GM19328 (cell line): ENCODE measurements around the gene PGBD1.

Source experiments
- ATAC-seq: cut with Tn5 transposase; IDR thresholded peaks from one replicate; pipeline ENCODE4 v1.9.1; 2021; ENCODE audit warnings: mild to moderate bottlenecking, moderate library complexity; ENCODE audit not compliant: unreplicated experiment

The PGBD1 gene

GRCh38 chr6:28281288-28282064 is at the start of gene PGBD1:
TSS of gene PGBD1 (plus strand) at chr6:28281572. CDS start at chr6:28283814, 2,242 bp downstream.
- peak; percentile 94 for ATAC-seq

GRCh38 chr6:28232785-28233184 is 48.6 kb upstream of the PGBD1 start:
- no peak for ATAC-seq

GRCh38 chr6:28235912-28236452 is 45.4 kb upstream of the PGBD1 start:
- ATAC-seq, result no peak

GRCh38 chr6:28239636-28240035 is 41.7 kb upstream of the PGBD1 start:
- ATAC-seq, result no peak

DNA sequence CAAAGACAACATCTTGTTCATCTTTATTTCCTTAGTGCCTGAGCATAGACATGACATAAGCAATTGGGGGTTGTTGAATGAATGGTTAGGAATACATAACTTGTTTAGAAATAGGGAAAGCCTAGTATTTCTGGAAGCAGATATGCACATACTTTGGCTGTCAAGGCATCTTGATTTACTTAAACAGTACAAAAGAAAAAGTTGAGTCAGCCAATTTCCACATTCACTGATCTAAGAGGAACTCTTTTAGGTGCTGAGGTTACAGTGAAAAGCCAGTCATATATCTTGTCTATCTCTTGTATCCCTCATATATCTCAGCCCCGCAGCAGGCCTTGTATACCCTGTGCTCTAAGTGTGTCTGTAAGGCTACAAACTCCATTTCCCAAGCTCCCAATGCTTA is 40.9 kb upstream of the PGBD1 start:
- no peak for ATAC-seq

DNA sequence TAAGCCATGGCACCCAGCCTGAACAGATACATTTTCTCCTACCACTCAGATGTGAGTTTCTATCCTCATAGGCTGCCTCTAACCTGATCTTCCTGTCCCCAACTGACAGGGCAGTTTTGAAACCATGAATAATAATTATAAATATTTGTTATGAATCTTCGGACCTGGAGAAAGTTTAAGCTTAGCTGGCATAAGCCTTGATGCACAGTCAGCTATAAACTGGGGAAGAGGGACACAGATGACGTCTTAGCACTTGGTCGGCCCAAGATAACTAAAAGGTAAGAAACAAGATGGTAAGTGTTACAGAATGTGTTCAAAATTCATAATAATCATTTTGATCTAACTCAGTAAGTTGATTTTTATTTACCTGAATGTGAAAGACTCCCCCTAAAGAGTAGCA is 37.4 kb upstream of the PGBD1 start:
- ATAC-seq, result no peak

- no peak for ATAC-seq
Observed at GRCh38 chr6:28245206-28245941, 36.0 kb upstream of the PGBD1 start.

DNA sequence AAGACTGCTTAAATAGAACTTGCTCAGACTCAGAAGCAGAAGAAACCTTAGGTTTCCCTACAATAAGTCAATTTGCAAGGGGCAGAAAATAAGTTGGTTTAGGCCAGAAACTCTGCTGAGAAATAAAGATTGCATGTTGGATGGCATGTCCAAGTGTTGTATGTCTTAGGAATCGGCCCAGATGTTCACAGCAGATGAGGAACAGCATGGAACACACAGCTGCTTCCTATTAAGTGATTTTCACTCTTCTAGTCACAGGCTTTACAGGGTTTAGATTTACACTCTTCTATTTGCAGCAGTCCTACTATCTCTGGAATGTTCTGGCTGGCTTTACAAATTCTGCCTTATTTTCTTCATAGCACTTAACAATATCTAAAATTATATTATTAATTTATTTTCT is 32.5 kb upstream of the PGBD1 start:
- ATAC-seq, result no peak

DNA sequence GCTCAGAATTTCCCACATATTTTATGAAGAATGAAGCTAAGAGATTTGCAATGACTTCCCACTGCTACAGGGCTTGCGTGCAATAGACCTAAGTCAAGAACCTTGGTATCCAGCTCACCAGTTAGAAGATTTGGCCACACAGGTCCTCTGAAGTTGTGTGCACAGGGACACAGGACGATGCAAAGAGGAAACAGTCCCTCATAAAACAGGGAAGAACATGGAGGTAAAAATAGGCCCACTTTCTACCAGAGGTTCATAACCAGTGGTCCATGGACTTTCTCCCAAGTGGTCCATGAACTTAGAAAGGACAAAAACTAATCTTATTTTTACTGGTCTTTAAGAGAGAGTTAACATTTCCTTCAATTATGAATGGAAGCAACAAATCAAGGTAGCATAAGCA is 30.6 kb upstream of the PGBD1 start:
- no peak for ATAC-seq

GRCh38 chr6:28251661-28252008 is 29.7 kb upstream of the PGBD1 start:
- ATAC-seq, result peak; percentile 32

- ATAC-seq, result peak; percentile 82
Observed at GRCh38 chr6:28252009-28252975, 29.1 kb upstream of the PGBD1 start, which contains the start of gene ZKSCAN4. TSS of gene ZKSCAN4 (minus strand) at chr6:28252269. CDS start at chr6:28251980, 289 bp downstream.

- no peak for ATAC-seq
Observed at GRCh38 chr6:28254121-28254519, 27.3 kb upstream of the PGBD1 start.

GRCh38 chr6:28257042-28257441 is 24.3 kb upstream of the PGBD1 start:
- no peak for ATAC-seq

DNA sequence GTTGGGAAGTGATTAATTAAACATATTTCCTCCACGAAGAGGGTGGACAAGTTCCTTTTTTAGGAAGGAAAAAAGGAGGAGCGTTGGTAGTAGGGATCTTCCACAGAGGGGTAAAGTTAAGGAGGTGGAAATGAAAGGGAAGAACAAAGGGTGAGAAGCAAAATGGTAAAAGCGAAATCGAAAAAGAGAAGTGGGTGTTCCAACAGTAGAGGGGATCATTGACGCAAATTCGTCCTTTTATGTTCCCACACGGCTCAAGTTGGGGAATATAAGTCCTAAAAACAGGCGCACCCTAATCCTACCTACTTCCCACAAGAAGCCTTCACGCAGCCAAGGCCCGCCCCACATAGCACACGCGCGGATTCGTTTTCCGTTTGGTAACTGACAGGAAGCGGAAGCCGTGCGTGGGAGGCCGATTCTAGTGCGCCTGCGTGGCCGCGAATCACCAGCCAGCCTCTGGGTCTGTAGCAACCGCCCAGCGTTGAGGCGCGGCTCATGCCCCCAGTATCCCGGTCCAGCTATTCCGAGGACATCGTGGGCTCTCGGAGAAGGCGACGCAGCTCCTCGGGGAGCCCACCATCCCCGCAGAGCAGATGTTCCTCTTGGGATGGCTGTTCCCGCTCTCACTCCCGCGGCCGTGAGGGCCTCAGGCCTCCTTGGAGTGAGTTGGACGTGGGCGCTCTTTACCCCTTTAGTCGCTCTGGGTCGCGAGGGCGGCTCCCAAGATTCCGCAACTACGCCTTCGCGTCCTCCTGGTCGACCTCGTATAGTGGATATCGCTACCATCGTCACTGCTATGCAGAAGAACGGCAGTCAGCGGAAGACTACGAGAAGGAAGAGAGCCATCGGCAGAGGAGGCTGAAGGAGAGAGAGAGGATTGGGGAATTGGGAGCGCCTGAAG is 22.2 kb upstream of the PGBD1 start, which contains the start of gene NKAPL:
Gene NKAPL (plus strand): TSS at position 421 of the 901 bp plus-strand sequence. CDS start 75 bp downstream, at position 496.
- ATAC-seq, result no peak

- no peak for ATAC-seq
Observed at GRCh38 chr6:28263922-28264321, 17.4 kb upstream of the PGBD1 start.

DNA sequence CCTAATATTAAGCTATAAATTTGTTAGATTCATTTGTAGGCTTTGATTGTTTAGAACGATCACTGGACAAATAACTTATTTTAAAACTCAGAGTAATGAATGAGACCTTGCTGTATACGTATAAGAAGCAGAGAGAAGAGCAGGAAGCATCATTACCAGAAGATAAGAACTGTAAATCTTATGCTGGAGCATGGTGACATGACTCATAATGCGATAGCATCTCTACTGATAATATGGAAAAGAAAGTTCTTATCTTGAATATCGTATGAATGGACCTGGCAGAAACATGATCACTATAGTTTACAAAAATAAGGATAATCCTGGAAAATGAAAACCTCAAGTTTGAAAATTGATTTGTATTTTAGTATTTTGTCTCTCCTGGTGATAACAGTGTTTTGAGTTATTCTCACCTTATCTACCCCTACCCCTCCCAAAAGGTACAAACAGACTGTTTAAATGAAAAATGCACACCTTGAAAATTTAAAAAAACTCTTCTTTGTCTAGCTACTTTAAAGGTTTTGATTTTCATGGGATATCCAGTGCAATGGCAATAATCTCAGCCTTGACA is 16.5 kb upstream of the PGBD1 start:
- no peak for ATAC-seq

DNA sequence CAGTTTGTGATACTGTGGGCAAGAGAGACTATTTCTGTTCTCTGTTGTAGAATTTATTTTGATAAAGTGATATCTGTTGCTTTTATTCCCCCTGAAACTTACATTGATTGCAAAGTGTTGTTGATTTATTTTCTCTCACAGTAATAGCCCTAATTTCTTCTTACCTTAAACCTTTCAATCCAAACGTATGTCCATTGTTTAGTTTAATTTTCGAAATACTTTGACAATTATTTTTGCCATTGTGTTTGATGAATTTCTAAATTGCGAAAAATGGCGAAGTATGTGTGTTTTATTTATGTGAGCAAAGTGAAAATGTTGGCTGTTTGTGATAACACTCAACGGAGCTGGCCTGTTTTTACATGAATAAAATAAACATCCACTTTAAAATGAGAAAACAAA is 14.8 kb upstream of the PGBD1 start:
- ATAC-seq, result no peak

DNA sequence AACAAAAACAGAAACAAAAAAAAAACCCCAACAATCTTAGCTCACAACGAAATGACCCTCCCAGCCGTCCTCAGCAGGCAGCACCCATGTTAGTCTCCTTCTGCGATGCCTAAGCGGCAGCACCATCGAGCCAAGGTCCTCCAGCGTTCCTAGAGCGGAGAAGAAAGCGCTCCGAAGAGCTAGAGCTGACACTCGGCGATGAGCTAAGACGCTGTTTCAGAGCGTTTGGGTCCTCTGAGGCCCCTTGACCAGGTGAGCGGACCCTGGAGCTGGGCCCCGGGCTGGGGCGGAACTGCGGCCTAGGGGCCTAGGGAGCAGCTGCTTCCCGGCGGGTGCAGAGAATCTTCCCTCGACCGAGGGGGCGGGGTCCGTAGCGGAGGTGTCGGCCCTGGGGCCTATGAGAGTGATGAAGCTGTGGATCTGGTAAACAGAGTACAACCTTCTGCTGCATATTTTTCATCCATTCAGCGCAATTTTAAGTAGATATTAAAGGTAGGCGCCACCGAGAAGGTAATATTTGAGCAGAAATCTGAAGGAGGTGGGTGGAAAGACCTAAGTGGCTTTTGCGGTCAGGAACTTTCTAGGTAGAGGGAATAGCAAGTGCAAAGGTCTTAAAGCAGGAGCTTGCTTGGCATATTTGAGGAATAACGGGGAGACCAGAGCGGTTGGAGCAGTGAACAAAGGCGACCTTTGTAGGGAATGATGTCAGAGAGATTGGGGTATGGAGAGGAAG is 14.2 kb upstream of the PGBD1 start, which contains the start of gene ZSCAN26:
Gene ZSCAN26 (plus strand): TSS at position 182 of the 733 bp plus-strand sequence. CDS start 4,777 bp downstream, outside the sequence.
- ATAC-seq, result peak; percentile 93

DNA sequence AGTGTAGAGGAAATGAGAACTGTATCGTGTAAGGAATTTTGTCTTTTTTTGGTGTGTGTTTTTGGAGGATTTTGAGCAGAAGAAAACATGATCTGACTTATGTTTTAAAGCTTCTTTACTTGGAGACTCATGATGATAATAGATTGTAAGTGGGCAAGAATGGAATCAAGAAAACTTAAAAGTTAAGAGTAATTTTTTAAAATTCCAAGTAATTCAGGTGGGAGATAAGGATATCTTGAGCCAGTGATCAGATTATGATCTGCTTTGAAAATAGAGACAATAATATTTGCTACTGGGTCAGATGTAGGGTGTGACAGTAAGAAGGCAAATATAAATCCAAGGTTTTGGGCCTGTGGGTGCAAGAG is 13.7 kb upstream of the PGBD1 start:
- ATAC-seq, result no peak
